Breast epithelium (tissue), 4 donors: ENCODE data around the gene PXDC1. TPM values are rescaled to one million over a fixed set of nuclear protein-coding genes. Genes with fewer than 3 reads are reported as not detected.

ENCODE experiments used
- DNase-seq, 2 donors: peaks; one replicate each; pipeline ENCODE4 v3.0.0-alpha.2; 2019; ENCODE audit warnings: low spot score in 2 of 2
- H3K27ac ChIP-seq, 2 donors: fragments of 200-600 bp; sonication (generic) in 1 of 2; one replicate each; pipeline ENCODE4 v1.5.1; 2016 to 2019; ENCODE audit warnings: mild to moderate bottlenecking in 1 of 2
- H3K27me3 ChIP-seq, 2 donors: fragments of 200-600 bp; sonication (generic) in 1 of 2; one replicate each; pipeline versions ENCODE4 v1.5.1 to v1.6.0; 2017 to 2019; ENCODE audit warnings: control low read depth in 1 of 2, mild to moderate bottlenecking in 1 of 2
- H3K36me3 ChIP-seq: fragments of 200-600 bp; one replicate; pipeline ENCODE4 v1.5.1; 2019
- H3K4me1 ChIP-seq, 2 donors: fragments of 200-600 bp; sonication (generic); one replicate each; pipeline ENCODE4 v1.5.1; 2016 to 2019; ENCODE audit warnings: control low read depth in 1 of 2
- H3K4me3 ChIP-seq, 3 donors: fragments of 200-600 bp; sonication (generic); 1 replicate in 2 of 3; 2 replicates in 1 of 3; pipeline ENCODE4 v1.5.1; 2016 to 2019; ENCODE audit warnings: mild to moderate bottlenecking in 3 of 3, moderate library complexity in 2 of 3
- H3K9me3 ChIP-seq, 2 donors: fragments of 200-600 bp; sonication (generic) in 1 of 2; one replicate each; pipeline ENCODE4 v1.5.1; 2016 to 2019; ENCODE audit warnings: control low read depth in 1 of 2
- POLR2A ChIP-seq: fragments of 450-650 bp; IDR thresholded peaks from one replicate; pipeline ENCODE4 v1.6.1; 2016; ENCODE audit warnings: antibody characterized with exemption, mild to moderate bottlenecking, moderate library complexity
- POLR2AphosphoS5 ChIP-seq, 3 donors: sonication (generic); formaldehyde crosslinking; IDR thresholded peaks; one replicate each; pipeline ENCODE4 v1.6.1; 2017; ENCODE audit warnings: antibody characterized with exemption in 3 of 3
- intact Hi-C: fragments of 100-400 bp; cut with DNase I; formaldehyde crosslinking; loops from one replicate; pipeline ENCODE4 v1.15.1; 2023; ENCODE audit warnings: low total_unique reads
- total RNA-seq, 3 donors: library from RNA; depleted of rRNA; stranded (reverse); fragments of >200 nt; gene quantifications; one replicate each; pipeline ENCODE4 v1.1.0, GENCODE V29; 2016
- TF ChIP-seq, protein P1 (sequence below), 3 donors: fragments of 450-650 bp; IDR thresholded peaks; one replicate each; pipeline ENCODE4 v1.5.1; 2016 to 2017; ENCODE audit warnings: antibody characterized with exemption in 3 of 3, mild to moderate bottlenecking in 3 of 3, moderate library complexity in 3 of 3

The PXDC1 gene
- total RNA-seq, 3 donors from 2014 or later = 86.2 to 122 (median 88.0) TPM

GRCh38 chr6:3797231-3798054, 45.9 kb upstream of the PXDC1 start:
- H3K27me3 ChIP-seq = no peaks in the 10 kb centered on the region
- TF ChIP-seq POLR2AphosphoS5 (IDR thresholded peaks at IDR 0.05) = no peak
- TF ChIP-seq, protein P1, sequence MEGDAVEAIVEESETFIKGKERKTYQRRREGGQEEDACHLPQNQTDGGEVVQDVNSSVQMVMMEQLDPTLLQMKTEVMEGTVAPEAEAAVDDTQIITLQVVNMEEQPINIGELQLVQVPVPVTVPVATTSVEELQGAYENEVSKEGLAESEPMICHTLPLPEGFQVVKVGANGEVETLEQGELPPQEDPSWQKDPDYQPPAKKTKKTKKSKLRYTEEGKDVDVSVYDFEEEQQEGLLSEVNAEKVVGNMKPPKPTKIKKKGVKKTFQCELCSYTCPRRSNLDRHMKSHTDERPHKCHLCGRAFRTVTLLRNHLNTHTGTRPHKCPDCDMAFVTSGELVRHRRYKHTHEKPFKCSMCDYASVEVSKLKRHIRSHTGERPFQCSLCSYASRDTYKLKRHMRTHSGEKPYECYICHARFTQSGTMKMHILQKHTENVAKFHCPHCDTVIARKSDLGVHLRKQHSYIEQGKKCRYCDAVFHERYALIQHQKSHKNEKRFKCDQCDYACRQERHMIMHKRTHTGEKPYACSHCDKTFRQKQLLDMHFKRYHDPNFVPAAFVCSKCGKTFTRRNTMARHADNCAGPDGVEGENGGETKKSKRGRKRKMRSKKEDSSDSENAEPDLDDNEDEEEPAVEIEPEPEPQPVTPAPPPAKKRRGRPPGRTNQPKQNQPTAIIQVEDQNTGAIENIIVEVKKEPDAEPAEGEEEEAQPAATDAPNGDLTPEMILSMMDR (IDR thresholded peaks at IDR 0.05) = no peak
- no peak for TF ChIP-seq POLR2A
- intact Hi-C loops = no loop called here
- no peak for DNase-seq
- H3K4me1 ChIP-seq = no peaks in the 10 kb centered on the region
- H3K9me3 ChIP-seq = no peaks in the 10 kb centered on the region
- peak overlapping the region; percentile 70 to 71 for H3K27ac ChIP-seq
- H3K36me3 ChIP-seq = no peaks in the 10 kb centered on the region
- no peak overlapping the region for H3K4me3 ChIP-seq

GRCh38 chr6:3796719-3797041, 45.2 kb upstream of the PXDC1 start:
- H3K9me3 ChIP-seq = no peaks in the 10 kb centered on the region
- intact Hi-C loops = no loop called here
- TF ChIP-seq POLR2A (no peak), POLR2AphosphoS5 (IDR thresholded peaks at IDR 0.05) (no peak)
- TF ChIP-seq, protein P1 (IDR thresholded peaks at IDR 0.05) = no peak
- DNase-seq = no peak
- no peaks in the 10 kb centered on the region for H3K36me3 ChIP-seq
- H3K4me1 ChIP-seq = no peaks in the 10 kb centered on the region
- H3K4me3 ChIP-seq = no peak overlapping the region
- H3K27me3 ChIP-seq = no peaks in the 10 kb centered on the region
- peak overlapping the region; percentile 70 to 71 for H3K27ac ChIP-seq

GRCh38 chr6:3795836-3796718, 44.6 kb upstream of the PXDC1 start:
- H3K4me1 ChIP-seq = no peaks in the 10 kb centered on the region
- intact Hi-C loops = no loop called here
- peak in 1 of 3 donors; percentile 53 for TF ChIP-seq POLR2AphosphoS5 (IDR thresholded peaks at IDR 0.05)
- TF ChIP-seq, protein P1 (IDR thresholded peaks at IDR 0.05) = no peak

GRCh38 chr6:3794092-3794491, 42.6 kb upstream of the PXDC1 start:
- no peak overlapping the region for H3K27ac ChIP-seq
- no peak overlapping the region for H3K4me3 ChIP-seq
- no peaks in the 10 kb centered on the region for H3K9me3 ChIP-seq
- no peak for DNase-seq
- no peaks in the 10 kb centered on the region for H3K27me3 ChIP-seq
- no peak for TF ChIP-seq POLR2AphosphoS5 (IDR thresholded peaks at IDR 0.05)
- no peak for TF ChIP-seq POLR2A
- TF ChIP-seq, protein P1 (IDR thresholded peaks at IDR 0.05) = no peak
- no peaks in the 10 kb centered on the region for H3K4me1 ChIP-seq
- intact Hi-C loops = no loop called here
- no peaks in the 10 kb centered on the region for H3K36me3 ChIP-seq

More at GRCh38 chr6:3795836-3796718, 44.6 kb upstream of the PXDC1 start:
- Histone ChIP-seq H3K9me3 (no peaks in the 10 kb centered on the region), H3K27ac (peak overlapping the region; percentile 70 to 71), H3K36me3 (no peaks in the 10 kb centered on the region), H3K4me3 (no peak overlapping the region), H3K27me3 (no peaks in the 10 kb centered on the region)
- peak in 1 of 2 donors; percentile 44 for DNase-seq

- Histone ChIP-seq H3K4me3 (no peak overlapping the region), H3K4me1 (no peaks in the 10 kb centered on the region), H3K27me3 (no peaks in the 10 kb centered on the region), H3K9me3 (no peaks in the 10 kb centered on the region), H3K27ac (no peak overlapping the region), H3K36me3 (no peaks in the 10 kb centered on the region)
- TF ChIP-seq, protein P1 (IDR thresholded peaks at IDR 0.05) = no peak
- TF ChIP-seq POLR2A (no peak), POLR2AphosphoS5 (IDR thresholded peaks at IDR 0.05) (no peak)
- no peak for DNase-seq
- intact Hi-C loops = no loop called here
Measured at GRCh38 chr6:3793545-3793944, 42.0 kb upstream of the PXDC1 start.
